ENCODE results near the gene CMPK2.

Gene CMPK2

GRCh38 chr2:6812857-6813530 is 52.7 kb downstream of the CMPK2 start:
- no peak for DNase-seq (ENCODE audit: low read depth)
- no peak for TF ChIP-seq CTCF (conservative IDR thresholded peaks at IDR 0.05; ENCODE audit: low read depth, low read length)

GRCh38 chr2:6810961-6811360 is 54.7 kb downstream of the CMPK2 start:
- H3K4me3 ChIP-seq (ENCODE audit: low read length), result no peak overlapping the region
- no peak for TF ChIP-seq CTCF (conservative IDR thresholded peaks at IDR 0.05; ENCODE audit: low read depth, low read length)
- DNase-seq (ENCODE audit: low read depth), result no peak

More at GRCh38 chr2:6812857-6813530, 52.7 kb downstream of the CMPK2 start:
- H3K4me3 ChIP-seq (ENCODE audit: low read length), result no peak overlapping the region

- TF ChIP-seq CTCF (conservative IDR thresholded peaks at IDR 0.05; ENCODE audit: low read depth, low read length), result no peak
- DNase-seq (ENCODE audit: low read depth), result no peak
- H3K4me3 ChIP-seq (ENCODE audit: low read length), result no peak overlapping the region
Measured at GRCh38 chr2:6808426-6808825, 57.3 kb downstream of the CMPK2 start.

- TF ChIP-seq CTCF (conservative IDR thresholded peaks at IDR 0.05; ENCODE audit: low read depth, low read length), result no peak
- no peak for DNase-seq (ENCODE audit: low read depth)
- no peak overlapping the region for H3K4me3 ChIP-seq (ENCODE audit: low read length)
Measured at GRCh38 chr2:6806604-6807003, 59.1 kb downstream of the CMPK2 start.

GRCh38 chr2:6800553-6800952 is 65.2 kb downstream of the CMPK2 start:
- H3K4me3 ChIP-seq (ENCODE audit: low read length), result no peak overlapping the region
- TF ChIP-seq CTCF (conservative IDR thresholded peaks at IDR 0.05; ENCODE audit: low read depth, low read length), result no peak
- DNase-seq (ENCODE audit: low read depth), result no peak
